Trophoblast cell (in vitro differentiated cells and primary cell): Measurements from ENCODE around the gene CUX1.
A peak's percentile ranks its signal among the peaks of the same experiment; 100 is the strongest.

Source experiments
- DNase-seq, 2 donors: peaks; one replicate each; pipeline ENCODE4 v3.0.0-alpha.2; 2016
- H2AFZ ChIP-seq: 2 replicates; pipeline ENCODE4 v1.6.1; 2013; ENCODE audit warnings: low read length, moderate library complexity, mild to moderate bottlenecking; ENCODE audit not compliant: insufficient read depth, poor library complexity
- H2AK5ac ChIP-seq: 2 replicates; pipeline ENCODE4 v1.6.1; 2013; ENCODE audit warnings: mild to moderate bottlenecking, low read length
- H2BK120ac ChIP-seq: 2 replicates; pipeline ENCODE4 v1.6.1; 2013; ENCODE audit warnings: low read length, mild to moderate bottlenecking, moderate library complexity; ENCODE audit not compliant: insufficient read depth, poor library complexity
- H2BK12ac ChIP-seq: 2 replicates; pipeline ENCODE4 v1.6.1; 2013; ENCODE audit warnings: mild to moderate bottlenecking, low read length, moderate library complexity
- H2BK5ac ChIP-seq: 2 replicates; pipeline ENCODE4 v1.6.1; 2013; ENCODE audit warnings: low read length, low read depth, moderate library complexity, mild to moderate bottlenecking; ENCODE audit not compliant: poor library complexity
- H3K14ac ChIP-seq: 2 replicates; pipeline ENCODE4 v1.6.1; 2013; ENCODE audit warnings: mild to moderate bottlenecking, low read length
- H3K18ac ChIP-seq: 2 replicates; pipeline ENCODE4 v1.6.1; 2013; ENCODE audit warnings: mild to moderate bottlenecking, low read length
- H3K23ac ChIP-seq: 2 replicates; pipeline ENCODE4 v1.6.1; 2013; ENCODE audit warnings: low read length
- H3K27ac ChIP-seq: 2 replicates; pipeline ENCODE4 v1.5.1; 2013; ENCODE audit warnings: low read depth, mild to moderate bottlenecking, inconsistent platforms, low read length, moderate library complexity
- H3K27me3 ChIP-seq: 2 replicates; pipeline ENCODE4 v1.6.1; 2013; ENCODE audit warnings: inconsistent platforms, mild to moderate bottlenecking, low read length, moderate library complexity; ENCODE audit not compliant: insufficient read depth
- H3K36me3 ChIP-seq, 2 experiments: 1 replicate in 1 of 2; 2 replicates in 1 of 2; pipeline ENCODE4 v1.6.1; 2013; ENCODE audit warnings: low read length in 2 of 2, mild to moderate bottlenecking in 2 of 2, moderate library complexity in 1 of 2; ENCODE audit not compliant: insufficient read depth in 2 of 2, control insufficient read depth in 1 of 2
- H3K4ac ChIP-seq: 2 replicates; pipeline ENCODE4 v1.6.1; 2013; ENCODE audit warnings: low read depth, mild to moderate bottlenecking, low read length, moderate library complexity
- H3K4me1 ChIP-seq, 2 experiments: 1 replicate in 1 of 2; 2 replicates in 1 of 2; pipeline ENCODE4 v1.6.1; 2013; ENCODE audit warnings: low read length in 2 of 2, mild to moderate bottlenecking in 2 of 2, moderate library complexity in 1 of 2; ENCODE audit not compliant: insufficient read depth in 2 of 2, control insufficient read depth in 1 of 2
- H3K4me2 ChIP-seq: 2 replicates; pipeline ENCODE4 v1.6.1; 2013; ENCODE audit warnings: inconsistent platforms, mild to moderate bottlenecking, low read length, moderate library complexity
- H3K4me3 ChIP-seq: 2 replicates; pipeline ENCODE4 v1.5.1; 2013; ENCODE audit warnings: mild to moderate bottlenecking, low read depth, low read length, inconsistent platforms
- H3K79me1 ChIP-seq: one replicate; pipeline ENCODE4 v1.6.1; 2013; ENCODE audit warnings: low read length
- H3K79me2 ChIP-seq: 2 replicates; pipeline ENCODE4 v1.6.1; 2013; ENCODE audit warnings: low read length, mild to moderate bottlenecking; ENCODE audit not compliant: control insufficient read depth, insufficient read depth, poor library complexity
- H3K9ac ChIP-seq: 2 replicates; pipeline ENCODE4 v1.6.1; 2013; ENCODE audit warnings: mild to moderate bottlenecking, low read length
- H3K9me3 ChIP-seq: 2 replicates; pipeline ENCODE4 v1.6.1; 2013; ENCODE audit warnings: low read depth, mild to moderate bottlenecking, control low read depth, inconsistent platforms, low read length; ENCODE audit not compliant: insufficient read depth
- H4K12ac ChIP-seq: 2 replicates; pipeline ENCODE4 v1.6.1; 2013; ENCODE audit warnings: low read depth, mild to moderate bottlenecking, low read length, moderate library complexity
- H4K8ac ChIP-seq: 2 replicates; pipeline ENCODE4 v1.6.1; 2013; ENCODE audit warnings: low read depth, mild to moderate bottlenecking, low read length, moderate library complexity
- H4K91ac ChIP-seq: one replicate; pipeline ENCODE4 v1.6.1; 2013; ENCODE audit warnings: low read depth, mild to moderate bottlenecking, low read length, moderate library complexity
- WGBS: extraction: QIAGEN DNeasy Blood & Tissue Kit; methylation state at CpG from one replicate; pipeline ENCODE4 v1.1.7; 2013; ENCODE audit warnings: missing lambda C conversion rate; ENCODE audit not compliant: insufficient read length, insufficient coverage; ENCODE audit errors: extremely low coverage; 5-methylcytosine and 5-hydroxymethylcytosine counted together

Gene CUX1

GRCh38 chr7:101942603-101943210, 125.3 kb downstream of the CUX1 start:
- WGBS, result no CpG with 5 or more reads among the region's 13 CpGs
- no peaks in the 10 kb centered on the region for H3K27me3 ChIP-seq

DNA sequence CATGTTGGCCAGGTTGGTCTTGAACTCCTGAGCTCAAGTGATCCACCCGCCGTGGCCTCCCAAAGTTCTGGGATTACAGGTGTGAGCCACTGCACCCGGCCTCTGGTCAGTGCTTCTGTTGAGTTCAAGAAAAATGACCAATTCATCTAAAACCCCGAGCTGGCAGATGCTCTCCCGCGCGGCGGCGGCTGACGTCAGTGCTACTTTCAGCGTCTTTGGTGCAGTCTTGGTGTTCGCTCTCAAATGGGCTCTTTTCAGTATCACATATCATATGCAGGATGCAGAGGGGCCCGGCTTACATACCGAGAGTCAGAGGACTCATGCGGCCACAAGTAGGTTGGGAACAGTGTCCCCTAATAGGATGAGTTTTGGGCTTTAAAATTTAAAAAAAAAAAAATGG, 125.9 kb downstream of the CUX1 start:
- Histone ChIP-seq H4K91ac (no peak overlapping the region), H2BK120ac (no peak overlapping the region), H3K79me1 (peaks cover 5% of the 10 kb centered on the region), H3K9me3 (peaks cover 2% of the 10 kb centered on the region), H3K27ac (no peak overlapping the region), H4K12ac (no peak overlapping the region), H3K18ac (no peak overlapping the region), H3K27me3 (no peaks in the 10 kb centered on the region), H2BK5ac (no peak overlapping the region), H2AK5ac (no peak overlapping the region), H3K9ac (no peak overlapping the region), H2AFZ (no peak overlapping the region), H4K8ac (no peak overlapping the region), H3K4ac (no peak overlapping the region), H3K23ac (no peak overlapping the region), H3K4me2 (no peak overlapping the region), H3K4me1 (peaks cover 22 to 35% of the 10 kb centered on the region in 2 experiments), H3K4me3 (no peak overlapping the region), H3K36me3 (peaks cover 2 to 5% of the 10 kb centered on the region in 2 experiments), H2BK12ac (no peak overlapping the region), H3K14ac (no peak overlapping the region), H3K79me2 (peaks cover 13% of the 10 kb centered on the region)
- no CpG with 5 or more reads among the region's 15 CpGs for WGBS
- no peak for DNase-seq

More at GRCh38 chr7:101942603-101943210, 125.3 kb downstream of the CUX1 start:
- H2BK120ac ChIP-seq, result no peak overlapping the region
- H4K8ac ChIP-seq, result peak overlapping the region; percentile 2
- H3K27ac ChIP-seq, result no peak overlapping the region
- H3K4me1 ChIP-seq, result peaks cover 22 to 35% of the 10 kb centered on the region in 2 experiments
- no peak overlapping the region for H3K9ac ChIP-seq
- H2AFZ ChIP-seq, result peak overlapping the region; percentile 52
- H3K9me3 ChIP-seq, result peaks cover 2% of the 10 kb centered on the region
- no peak overlapping the region for H3K23ac ChIP-seq
- peak overlapping the region; percentile 94 for H3K18ac ChIP-seq
- no peak for DNase-seq
- peak overlapping the region; percentile 32 for H3K14ac ChIP-seq
- H2AK5ac ChIP-seq, result peak overlapping the region; percentile 81
- peak overlapping the region; percentile 23 for H2BK5ac ChIP-seq
- peaks cover 11% of the 10 kb centered on the region for H3K79me2 ChIP-seq
- peaks cover 2 to 8% of the 10 kb centered on the region in 2 experiments for H3K36me3 ChIP-seq
- no peak overlapping the region for H4K12ac ChIP-seq
- no peak overlapping the region for H3K4me3 ChIP-seq
- peak overlapping the region; percentile 22 for H4K91ac ChIP-seq
- no peak overlapping the region for H2BK12ac ChIP-seq
- H3K79me1 ChIP-seq, result peaks cover 5% of the 10 kb centered on the region
- H3K4me2 ChIP-seq, result no peak overlapping the region
- peak overlapping the region; percentile 64 for H3K4ac ChIP-seq

DNA sequence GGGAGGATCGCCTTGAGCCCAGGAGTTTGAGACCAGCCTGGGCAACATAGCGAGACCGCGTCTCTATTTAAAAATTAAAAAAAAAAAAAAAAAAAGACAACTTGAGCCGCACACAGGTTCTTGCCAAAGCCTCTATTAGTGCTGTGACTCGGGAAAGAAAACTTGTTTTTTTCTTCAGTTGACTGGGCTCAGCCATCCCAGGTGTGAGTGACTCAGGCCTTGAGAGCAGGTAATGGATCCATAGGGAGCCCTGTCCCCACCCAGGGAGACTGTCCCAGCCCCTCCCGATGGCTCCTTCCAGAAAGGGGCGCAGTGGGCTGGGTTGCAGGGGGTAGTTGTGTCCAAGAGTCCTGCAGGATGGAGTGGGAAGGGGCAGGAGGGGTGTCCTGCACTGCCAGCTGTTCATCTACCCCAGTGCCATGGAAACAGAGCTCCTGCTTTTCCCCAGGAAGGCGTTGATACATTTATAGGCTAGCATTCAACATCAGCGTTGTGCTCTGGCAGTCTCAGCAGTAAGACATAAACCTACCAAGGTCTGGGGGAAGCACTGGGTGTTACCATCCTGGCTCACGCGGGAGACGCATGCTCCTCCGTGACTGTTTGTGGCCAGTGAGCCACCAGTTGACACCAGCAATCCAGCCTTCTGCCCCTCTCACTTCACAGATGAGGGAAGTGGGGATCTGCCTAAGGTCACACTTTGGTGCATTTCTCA, 126.6 kb downstream of the CUX1 start:
- Histone ChIP-seq H3K36me3 (peaks cover 2 to 4% of the 10 kb centered on the region in 2 experiments), H3K27ac (no peak overlapping the region), H2BK120ac (no peak overlapping the region), H2AFZ (no peak overlapping the region), H3K18ac (no peak overlapping the region), H2BK5ac (no peak overlapping the region), H3K4me2 (no peak overlapping the region), H2AK5ac (no peak overlapping the region), H4K91ac (no peak overlapping the region), H4K12ac (no peak overlapping the region), H3K9me3 (peaks cover 2% of the 10 kb centered on the region), H3K14ac (no peak overlapping the region), H3K79me1 (peaks cover 5% of the 10 kb centered on the region), H3K27me3 (no peaks in the 10 kb centered on the region), H3K4me1 (peaks cover 22 to 35% of the 10 kb centered on the region in 2 experiments), H4K8ac (no peak overlapping the region), H3K4ac (no peak overlapping the region), H3K4me3 (no peak overlapping the region), H2BK12ac (no peak overlapping the region), H3K23ac (no peak overlapping the region), H3K79me2 (peaks cover 13% of the 10 kb centered on the region), H3K9ac (no peak overlapping the region)
- DNase-seq, result no peak
- WGBS, result no CpG with 5 or more reads among the region's 14 CpGs

DNA sequence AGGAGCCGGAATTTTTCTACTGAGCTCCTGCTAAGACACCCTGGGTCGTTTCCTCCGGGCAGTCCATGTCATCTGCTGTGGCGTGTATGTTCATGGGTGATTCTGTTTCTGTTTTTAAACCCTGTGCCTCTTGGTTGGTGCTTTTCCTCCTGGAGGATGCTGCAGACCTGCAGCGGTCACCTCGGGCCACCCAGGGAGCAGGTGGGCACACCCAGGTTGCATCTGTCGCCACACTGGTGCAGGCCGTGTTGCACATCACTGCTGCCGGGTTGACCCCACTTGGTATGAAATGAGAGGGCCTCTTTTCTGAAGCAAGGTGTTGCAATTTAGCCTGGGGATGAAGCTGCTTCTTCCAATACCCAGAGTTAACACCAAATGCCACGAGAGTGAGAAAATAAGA, 127.2 kb downstream of the CUX1 start:
- Histone ChIP-seq H3K9ac (no peak overlapping the region), H3K4me2 (no peak overlapping the region), H3K79me1 (peaks cover 5% of the 10 kb centered on the region), H3K79me2 (peaks cover 10% of the 10 kb centered on the region), H2BK120ac (no peak overlapping the region), H3K27ac (no peak overlapping the region), H2BK5ac (no peak overlapping the region), H3K4ac (no peak overlapping the region), H3K4me1 (peaks cover 22 to 35% of the 10 kb centered on the region in 2 experiments), H2AK5ac (no peak overlapping the region), H3K9me3 (no peaks in the 10 kb centered on the region), H3K18ac (no peak overlapping the region), H3K23ac (no peak overlapping the region), H4K12ac (no peak overlapping the region), H3K36me3 (peaks cover 0 to 3% of the 10 kb centered on the region in 2 experiments), H4K91ac (no peak overlapping the region), H2AFZ (no peak overlapping the region), H4K8ac (no peak overlapping the region), H3K27me3 (no peaks in the 10 kb centered on the region), H2BK12ac (no peak overlapping the region), H3K4me3 (no peak overlapping the region), H3K14ac (no peak overlapping the region)
- WGBS, result no CpG with 5 or more reads among the region's 10 CpGs
- DNase-seq, result no peak
